Ovary (tissue), 3 donors: ENCODE measurements around the gene SH3RF3.

ENCODE experiments used
- EP300 ChIP-seq: sonication (generic); formaldehyde crosslinking; IDR thresholded peaks from one replicate; pipeline ENCODE4 v1.6.1; 2017; ENCODE audit warnings: antibody characterized with exemption
- POLR2A ChIP-seq: fragments of 450-650 bp; IDR thresholded peaks from one replicate; pipeline ENCODE4 v1.6.1; 2017; ENCODE audit warnings: antibody characterized with exemption, mild to moderate bottlenecking, moderate library complexity
- TF ChIP-seq, protein P1 (sequence below), 3 donors: fragments of 450-650 bp in 2 of 3; fragments of 200-600 bp in 1 of 3; IDR thresholded peaks; one replicate each; pipeline versions ENCODE4 v1.5.1 to v1.8.0; 2016 to 2022; ENCODE audit warnings: antibody characterized with exemption in 3 of 3, mild to moderate bottlenecking in 1 of 3
- donor health status: DM: no; HTN: no; CAD: no.

- TF ChIP-seq POLR2A (no peak), EP300 (no peak)
- TF ChIP-seq, protein P1, sequence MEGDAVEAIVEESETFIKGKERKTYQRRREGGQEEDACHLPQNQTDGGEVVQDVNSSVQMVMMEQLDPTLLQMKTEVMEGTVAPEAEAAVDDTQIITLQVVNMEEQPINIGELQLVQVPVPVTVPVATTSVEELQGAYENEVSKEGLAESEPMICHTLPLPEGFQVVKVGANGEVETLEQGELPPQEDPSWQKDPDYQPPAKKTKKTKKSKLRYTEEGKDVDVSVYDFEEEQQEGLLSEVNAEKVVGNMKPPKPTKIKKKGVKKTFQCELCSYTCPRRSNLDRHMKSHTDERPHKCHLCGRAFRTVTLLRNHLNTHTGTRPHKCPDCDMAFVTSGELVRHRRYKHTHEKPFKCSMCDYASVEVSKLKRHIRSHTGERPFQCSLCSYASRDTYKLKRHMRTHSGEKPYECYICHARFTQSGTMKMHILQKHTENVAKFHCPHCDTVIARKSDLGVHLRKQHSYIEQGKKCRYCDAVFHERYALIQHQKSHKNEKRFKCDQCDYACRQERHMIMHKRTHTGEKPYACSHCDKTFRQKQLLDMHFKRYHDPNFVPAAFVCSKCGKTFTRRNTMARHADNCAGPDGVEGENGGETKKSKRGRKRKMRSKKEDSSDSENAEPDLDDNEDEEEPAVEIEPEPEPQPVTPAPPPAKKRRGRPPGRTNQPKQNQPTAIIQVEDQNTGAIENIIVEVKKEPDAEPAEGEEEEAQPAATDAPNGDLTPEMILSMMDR (IDR thresholded peaks at IDR 0.05), result no peak
Measured at GRCh38 chr2:109282360-109282759, 153.4 kb downstream of the SH3RF3 start.
